ENCODE data around the gene TMEM44. TPM values are rescaled to one million over a fixed set of nuclear protein-coding genes. Genes with fewer than 3 reads are reported as not detected.

The TMEM44 gene
- total RNA-seq, 1 experiment from 2014 or later, result 70.1 TPM

DNA sequence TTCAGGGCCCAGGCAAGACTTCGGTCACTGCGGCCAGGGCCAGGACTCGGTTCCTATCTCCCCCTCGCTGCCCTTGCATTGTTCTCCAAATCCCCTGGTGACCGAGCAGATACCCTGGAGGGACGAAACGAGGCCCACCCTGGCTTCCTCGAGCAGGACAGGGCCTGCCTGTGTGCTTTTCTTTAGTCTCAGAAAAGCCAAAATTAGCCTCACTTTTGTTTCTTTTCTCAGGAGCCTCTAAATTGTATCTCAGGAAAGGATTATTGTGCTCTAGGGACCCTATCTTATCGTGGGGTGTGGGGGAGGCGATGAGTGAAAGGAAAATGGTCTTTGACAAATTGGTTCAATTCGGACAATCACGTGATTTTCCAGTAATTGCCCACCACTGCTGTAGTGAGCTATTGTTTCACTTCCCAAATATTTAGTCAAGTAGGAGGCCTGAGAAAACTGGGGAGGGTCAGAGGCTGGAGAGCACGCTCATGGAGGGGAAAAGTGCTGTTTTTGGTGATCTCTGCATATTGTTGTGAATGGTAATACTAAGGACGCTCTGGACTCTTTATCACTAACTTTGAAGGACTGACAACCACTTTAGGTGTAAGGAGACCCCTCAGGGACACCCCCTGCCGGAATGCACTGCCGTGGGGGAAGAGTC, 61.6 kb downstream of the TMEM44 start:
- ChIA-PET CTCF (interaction anchor here (0.6 to 0.9 kb wide), 3 partner anchors 9 to 237 kb away, joined by 3 to 7 read pairs (median 5); no protein-coding TSS in a partner anchor), POLR2A (no interaction called here)
- no peaks in the 10 kb centered on the region for H3K36me3 ChIP-seq (ENCODE audit: control insufficient read depth, insufficient read depth, low read length)
- H3K4me3 ChIP-seq (ENCODE audit: low read depth in 2 of 2, low read length in 2 of 2), result no peak overlapping the region
- intact Hi-C loops (cut with micrococcal nuclease; ENCODE audit: unreplicated experiment), result no loop called here
- BruUV-seq (replicated peaks), result no TSS peak
- in situ Hi-C loops (cut with HindIII; ENCODE audit: low pct_unique_long_range_greater_than_20kb, low sequenced_read_pairs), result no loop called here
- DNase-seq (ENCODE audit: low read depth, low spot score) (no peak), ATAC-seq (no peak)
- peak overlapping the region; percentile 52; the same call in 1 of the 2 replicates for H3K27ac ChIP-seq (ENCODE audit: low read length)
- H3K27me3 ChIP-seq (ENCODE audit: control insufficient read depth, insufficient read depth, low read length), result no peaks in the 10 kb centered on the region
- peaks cover 26% of the 10 kb centered on the region for H3K4me1 ChIP-seq (ENCODE audit: control insufficient read depth, insufficient read depth, low read length)
- TF ChIP-seq, protein P1, sequence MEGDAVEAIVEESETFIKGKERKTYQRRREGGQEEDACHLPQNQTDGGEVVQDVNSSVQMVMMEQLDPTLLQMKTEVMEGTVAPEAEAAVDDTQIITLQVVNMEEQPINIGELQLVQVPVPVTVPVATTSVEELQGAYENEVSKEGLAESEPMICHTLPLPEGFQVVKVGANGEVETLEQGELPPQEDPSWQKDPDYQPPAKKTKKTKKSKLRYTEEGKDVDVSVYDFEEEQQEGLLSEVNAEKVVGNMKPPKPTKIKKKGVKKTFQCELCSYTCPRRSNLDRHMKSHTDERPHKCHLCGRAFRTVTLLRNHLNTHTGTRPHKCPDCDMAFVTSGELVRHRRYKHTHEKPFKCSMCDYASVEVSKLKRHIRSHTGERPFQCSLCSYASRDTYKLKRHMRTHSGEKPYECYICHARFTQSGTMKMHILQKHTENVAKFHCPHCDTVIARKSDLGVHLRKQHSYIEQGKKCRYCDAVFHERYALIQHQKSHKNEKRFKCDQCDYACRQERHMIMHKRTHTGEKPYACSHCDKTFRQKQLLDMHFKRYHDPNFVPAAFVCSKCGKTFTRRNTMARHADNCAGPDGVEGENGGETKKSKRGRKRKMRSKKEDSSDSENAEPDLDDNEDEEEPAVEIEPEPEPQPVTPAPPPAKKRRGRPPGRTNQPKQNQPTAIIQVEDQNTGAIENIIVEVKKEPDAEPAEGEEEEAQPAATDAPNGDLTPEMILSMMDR (IDR thresholded peaks at IDR 0.05), result no peak
- TF ChIP-seq POLR2AphosphoS5 (IDR thresholded peaks at IDR 0.05; ENCODE audit: low read depth, low read length), result no peak
- TF ChIP-seq, protein P2, sequence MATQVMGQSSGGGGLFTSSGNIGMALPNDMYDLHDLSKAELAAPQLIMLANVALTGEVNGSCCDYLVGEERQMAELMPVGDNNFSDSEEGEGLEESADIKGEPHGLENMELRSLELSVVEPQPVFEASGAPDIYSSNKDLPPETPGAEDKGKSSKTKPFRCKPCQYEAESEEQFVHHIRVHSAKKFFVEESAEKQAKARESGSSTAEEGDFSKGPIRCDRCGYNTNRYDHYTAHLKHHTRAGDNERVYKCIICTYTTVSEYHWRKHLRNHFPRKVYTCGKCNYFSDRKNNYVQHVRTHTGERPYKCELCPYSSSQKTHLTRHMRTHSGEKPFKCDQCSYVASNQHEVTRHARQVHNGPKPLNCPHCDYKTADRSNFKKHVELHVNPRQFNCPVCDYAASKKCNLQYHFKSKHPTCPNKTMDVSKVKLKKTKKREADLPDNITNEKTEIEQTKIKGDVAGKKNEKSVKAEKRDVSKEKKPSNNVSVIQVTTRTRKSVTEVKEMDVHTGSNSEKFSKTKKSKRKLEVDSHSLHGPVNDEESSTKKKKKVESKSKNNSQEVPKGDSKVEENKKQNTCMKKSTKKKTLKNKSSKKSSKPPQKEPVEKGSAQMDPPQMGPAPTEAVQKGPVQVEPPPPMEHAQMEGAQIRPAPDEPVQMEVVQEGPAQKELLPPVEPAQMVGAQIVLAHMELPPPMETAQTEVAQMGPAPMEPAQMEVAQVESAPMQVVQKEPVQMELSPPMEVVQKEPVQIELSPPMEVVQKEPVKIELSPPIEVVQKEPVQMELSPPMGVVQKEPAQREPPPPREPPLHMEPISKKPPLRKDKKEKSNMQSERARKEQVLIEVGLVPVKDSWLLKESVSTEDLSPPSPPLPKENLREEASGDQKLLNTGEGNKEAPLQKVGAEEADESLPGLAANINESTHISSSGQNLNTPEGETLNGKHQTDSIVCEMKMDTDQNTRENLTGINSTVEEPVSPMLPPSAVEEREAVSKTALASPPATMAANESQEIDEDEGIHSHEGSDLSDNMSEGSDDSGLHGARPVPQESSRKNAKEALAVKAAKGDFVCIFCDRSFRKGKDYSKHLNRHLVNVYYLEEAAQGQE (IDR thresholded peaks at IDR 0.05; ENCODE audit: insufficient read depth in 1 of 2, low read depth in 2 of 2, low read length in 1 of 2), result no peak
- TF ChIP-seq SIN3A (IDR thresholded peaks at IDR 0.05; ENCODE audit: borderline replicate concordance, insufficient read depth, low read depth, low read length), result no peak
- TF ChIP-seq TCF7L2 (IDR thresholded peaks at IDR 0.05; ENCODE audit: low read depth, low read length), result no peak
- no peaks in the 10 kb centered on the region for H3K9me3 ChIP-seq (ENCODE audit: control insufficient read depth, insufficient read depth, low read depth, low read length)

DNA sequence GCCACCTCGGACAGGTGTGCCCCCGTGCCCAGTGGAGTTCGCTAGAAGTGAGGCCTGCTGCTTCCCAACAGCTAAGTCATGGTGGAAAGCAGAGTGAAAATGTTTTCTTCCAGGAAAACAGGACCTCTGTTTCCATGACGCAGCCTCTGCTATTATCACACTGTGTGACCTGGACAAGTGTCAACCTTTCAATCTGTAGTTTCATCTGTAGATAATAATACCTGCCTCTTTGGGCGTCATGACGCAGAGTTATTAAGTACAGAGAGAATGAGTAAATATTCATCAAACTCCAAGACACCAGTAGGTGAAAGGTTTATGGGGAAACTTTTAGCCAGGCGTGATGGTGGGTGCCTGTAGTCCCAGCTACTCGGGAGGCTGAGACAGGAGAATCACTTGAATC, 62.3 kb downstream of the TMEM44 start:
- intact Hi-C loops (cut with micrococcal nuclease; ENCODE audit: unreplicated experiment), result no loop called here
- BruUV-seq (replicated peaks), result no TSS peak
- Histone ChIP-seq H3K27me3 (ENCODE audit: control insufficient read depth, insufficient read depth, low read length) (no peaks in the 10 kb centered on the region), H3K36me3 (ENCODE audit: control insufficient read depth, insufficient read depth, low read length) (no peaks in the 10 kb centered on the region), H3K4me3 (ENCODE audit: low read depth in 2 of 2, low read length in 2 of 2) (no peak overlapping the region), H3K4me1 (ENCODE audit: control insufficient read depth, insufficient read depth, low read length) (peaks cover 26% of the 10 kb centered on the region), H3K9me3 (ENCODE audit: control insufficient read depth, insufficient read depth, low read depth, low read length) (no peaks in the 10 kb centered on the region), H3K27ac (ENCODE audit: low read length) (peak overlapping the region; percentile 35; the same call in 1 of the 2 replicates)
- ChIA-PET CTCF (no interaction called here), POLR2A (no interaction called here)
- in situ Hi-C loops (cut with HindIII; ENCODE audit: low pct_unique_long_range_greater_than_20kb, low sequenced_read_pairs), result no loop called here
- ATAC-seq (no peak), DNase-seq (ENCODE audit: low read depth, low spot score) (no peak)
- TF ChIP-seq, protein P2 (IDR thresholded peaks at IDR 0.05; ENCODE audit: insufficient read depth in 1 of 2, low read depth in 2 of 2, low read length in 1 of 2), result no peak
- no peak for TF ChIP-seq SIN3A (IDR thresholded peaks at IDR 0.05; ENCODE audit: borderline replicate concordance, insufficient read depth, low read depth, low read length)
- TF ChIP-seq, protein P1 (IDR thresholded peaks at IDR 0.05), result no peak
- no peak for TF ChIP-seq POLR2AphosphoS5 (IDR thresholded peaks at IDR 0.05; ENCODE audit: low read depth, low read length)
- no peak for TF ChIP-seq TCF7L2 (IDR thresholded peaks at IDR 0.05; ENCODE audit: low read depth, low read length)
